Lower lobe of right lung (tissue), 2 donors: ENCODE results near the gene SLC6A3. TPM values are rescaled to one million over a fixed set of nuclear protein-coding genes. Genes with fewer than 3 reads are reported as not detected.

ENCODE experiments used
- ATAC-seq, 2 donors: fragments of 200-7000 bp; cut with Tn5 transposase; one replicate each; pipeline ENCODE4 v1.9.1; 2020 to 2022; ENCODE audit warnings: mild to moderate bottlenecking in 2 of 2, moderate library complexity in 2 of 2
- DNase-seq: peaks from one replicate; pipeline ENCODE4 v3.0.0-alpha.2; 2020
- H3K27ac ChIP-seq: fragments of 200-600 bp; one replicate; pipeline ENCODE4 v1.8.0; 2022
- H3K27me3 ChIP-seq: fragments of 200-600 bp; one replicate; pipeline ENCODE4 v1.8.0; 2022; ENCODE audit warnings: low read depth
- H3K36me3 ChIP-seq: fragments of 200-600 bp; one replicate; pipeline ENCODE4 v1.8.0; 2022; ENCODE audit warnings: mild to moderate bottlenecking
- H3K4me1 ChIP-seq: fragments of 200-600 bp; one replicate; pipeline ENCODE4 v1.8.0; 2022
- H3K4me3 ChIP-seq: fragments of 200-600 bp; one replicate; pipeline ENCODE4 v1.8.0; 2022; ENCODE audit warnings: mild to moderate bottlenecking
- H3K9me3 ChIP-seq: fragments of 200-600 bp; one replicate; pipeline ENCODE4 v1.8.0; 2022
- intact Hi-C: fragments of 100-400 bp; cut with DNase I; formaldehyde crosslinking; loops from one replicate; pipeline ENCODE4 v1.11.0; 2022
- total RNA-seq: library from RNA; stranded (reverse); fragmentation: NEBNext Ultra II Directional; extraction: Animal tissue kit (Norgen Biotek cat#: 25700); gene quantifications from one replicate; pipeline ENCODE4 v1.2.1, GENCODE V29; 2021
- TF ChIP-seq, protein P1 (sequence below): fragments of 200-600 bp; IDR thresholded peaks from one replicate; pipeline ENCODE4 v1.8.0; 2022; ENCODE audit warnings: antibody characterized with exemption, mild to moderate bottlenecking
- donor health status: DM: no; HTN: yes; CAD: no; lungs with severe emphysema.

The SLC6A3 gene
- total RNA-seq, 1 donor from 2014 or later: 0.12 TPM

GRCh38 chr5:1401536-1402138 is 43.6 kb downstream of the SLC6A3 start:
- TF ChIP-seq, protein P1, sequence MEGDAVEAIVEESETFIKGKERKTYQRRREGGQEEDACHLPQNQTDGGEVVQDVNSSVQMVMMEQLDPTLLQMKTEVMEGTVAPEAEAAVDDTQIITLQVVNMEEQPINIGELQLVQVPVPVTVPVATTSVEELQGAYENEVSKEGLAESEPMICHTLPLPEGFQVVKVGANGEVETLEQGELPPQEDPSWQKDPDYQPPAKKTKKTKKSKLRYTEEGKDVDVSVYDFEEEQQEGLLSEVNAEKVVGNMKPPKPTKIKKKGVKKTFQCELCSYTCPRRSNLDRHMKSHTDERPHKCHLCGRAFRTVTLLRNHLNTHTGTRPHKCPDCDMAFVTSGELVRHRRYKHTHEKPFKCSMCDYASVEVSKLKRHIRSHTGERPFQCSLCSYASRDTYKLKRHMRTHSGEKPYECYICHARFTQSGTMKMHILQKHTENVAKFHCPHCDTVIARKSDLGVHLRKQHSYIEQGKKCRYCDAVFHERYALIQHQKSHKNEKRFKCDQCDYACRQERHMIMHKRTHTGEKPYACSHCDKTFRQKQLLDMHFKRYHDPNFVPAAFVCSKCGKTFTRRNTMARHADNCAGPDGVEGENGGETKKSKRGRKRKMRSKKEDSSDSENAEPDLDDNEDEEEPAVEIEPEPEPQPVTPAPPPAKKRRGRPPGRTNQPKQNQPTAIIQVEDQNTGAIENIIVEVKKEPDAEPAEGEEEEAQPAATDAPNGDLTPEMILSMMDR: no peak
- DNase-seq (peak; percentile 27), ATAC-seq (no peak)
- H3K36me3 ChIP-seq: no peaks in the 10 kb centered on the region
- no peaks in the 10 kb centered on the region for H3K9me3 ChIP-seq
- no peak overlapping the region for H3K4me3 ChIP-seq
- no peak overlapping the region for H3K27ac ChIP-seq
- H3K27me3 ChIP-seq: peaks cover under 1% of the 10 kb centered on the region
- H3K4me1 ChIP-seq: no peaks in the 10 kb centered on the region
- intact Hi-C loops: no loop called here

GRCh38 chr5:1400936-1401335 is 44.3 kb downstream of the SLC6A3 start:
- TF ChIP-seq, protein P1: no peak
- peak; percentile 25 for DNase-seq
- no peaks in the 10 kb centered on the region for H3K9me3 ChIP-seq
- ATAC-seq: no peak
- H3K27ac ChIP-seq: no peak overlapping the region
- intact Hi-C loops: no loop called here
- H3K27me3 ChIP-seq: peaks cover 5% of the 10 kb centered on the region
- H3K4me1 ChIP-seq: no peaks in the 10 kb centered on the region
- no peak overlapping the region for H3K4me3 ChIP-seq
- no peaks in the 10 kb centered on the region for H3K36me3 ChIP-seq

DNA sequence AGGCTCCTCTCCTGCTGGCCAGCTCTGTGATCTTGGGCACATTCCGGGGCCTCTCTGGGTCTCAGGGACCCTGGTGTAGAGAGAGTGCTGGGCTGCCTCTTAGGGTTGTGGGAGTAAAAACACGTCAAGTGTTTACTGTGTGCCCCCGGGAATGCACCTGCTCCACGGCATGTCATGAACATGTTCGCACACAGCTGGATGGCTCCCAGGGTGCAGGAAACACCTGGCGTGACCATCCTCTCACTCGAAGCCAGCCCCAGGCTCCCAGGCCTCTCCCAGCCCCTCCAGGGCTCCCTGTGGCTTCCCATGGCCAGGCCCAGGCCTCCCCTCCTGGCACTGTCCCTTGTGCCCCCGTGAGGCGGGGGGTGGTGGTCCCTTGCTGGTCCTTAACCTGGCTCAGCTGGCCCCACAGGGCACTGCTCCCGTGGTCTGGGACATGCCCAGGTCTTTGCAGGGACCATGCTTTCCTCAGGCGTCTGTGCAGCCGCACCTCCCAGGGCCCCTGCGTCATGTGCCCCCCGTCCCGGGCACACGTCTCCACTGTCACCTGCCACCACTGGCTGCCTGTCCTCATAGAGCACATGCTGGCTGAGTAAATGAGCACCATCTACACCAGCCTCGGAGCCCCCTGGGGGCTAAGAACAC is 44.9 kb downstream of the SLC6A3 start:
- TF ChIP-seq, protein P1: no peak
- intact Hi-C loops: no loop called here

GRCh38 chr5:1399737-1400136 is 45.5 kb downstream of the SLC6A3 start:
- no peaks in the 10 kb centered on the region for H3K9me3 ChIP-seq
- H3K4me3 ChIP-seq: no peak overlapping the region
- intact Hi-C loops: no loop called here
- ATAC-seq (no peak), DNase-seq (peak; percentile 24)
- peaks cover 17% of the 10 kb centered on the region for H3K27me3 ChIP-seq
- TF ChIP-seq, protein P1: no peak
- no peaks in the 10 kb centered on the region for H3K4me1 ChIP-seq
- no peaks in the 10 kb centered on the region for H3K36me3 ChIP-seq
- H3K27ac ChIP-seq: no peak overlapping the region

More for the DNA sequence above, 44.9 kb downstream of the SLC6A3 start:
- H3K36me3 ChIP-seq: no peaks in the 10 kb centered on the region
- ATAC-seq (no peak), DNase-seq (peak; percentile 29)
- H3K27me3 ChIP-seq: peaks cover 11% of the 10 kb centered on the region
- H3K4me1 ChIP-seq: no peaks in the 10 kb centered on the region
- no peak overlapping the region for H3K27ac ChIP-seq
- no peaks in the 10 kb centered on the region for H3K9me3 ChIP-seq
- no peak overlapping the region for H3K4me3 ChIP-seq

GRCh38 chr5:1396293-1396816 is 48.9 kb downstream of the SLC6A3 start:
- TF ChIP-seq, protein P1: no peak
- intact Hi-C loops: no loop called here
- Histone ChIP-seq H3K4me3 (no peak overlapping the region), H3K27ac (no peak overlapping the region), H3K4me1 (no peaks in the 10 kb centered on the region), H3K36me3 (no peaks in the 10 kb centered on the region), H3K27me3 (peaks cover 37% of the 10 kb centered on the region), H3K9me3 (no peaks in the 10 kb centered on the region)
- no peak for ATAC-seq
- peak; percentile 14 for DNase-seq
